GM12878 (cell line): ENCODE data around the gene GREB1.

Source experiments
- BCLAF1 ChIP-seq: fragments of 450-650 bp; IDR thresholded peaks from 2 replicates; pipeline ENCODE4 v1.6.1; 2017; ENCODE audit warnings: antibody characterized with exemption, mild to moderate bottlenecking, moderate library complexity
- CREM ChIP-seq: IDR thresholded peaks from 2 replicates; pipeline ENCODE4 v1.6.1; 2014; ENCODE audit warnings: antibody characterized with exemption, low read depth
- ETV6 ChIP-seq, 2 experiments: fragments of 450-650 bp in 1 of 2; IDR thresholded peaks in 1 of 2; conservative IDR thresholded peaks in 1 of 2; 2 replicates each; pipeline ENCODE4 v1.6.1; 2014; ENCODE audit warnings: antibody characterized with exemption in 1 of 2, borderline replicate concordance in 1 of 2, low read depth in 1 of 2, mild to moderate bottlenecking in 1 of 2, moderate library complexity in 1 of 2
- HDAC6 ChIP-seq: fragments of 200-600 bp; sonication (generic); IDR thresholded peaks from one replicate; pipeline ENCODE4 v1.8.0; 2017; ENCODE audit warnings: antibody characterized with exemption; ENCODE audit not compliant: unreplicated experiment
- MEF2A ChIP-seq: IDR thresholded peaks from 2 replicates; pipeline ENCODE4 v1.6.1; 2011; ENCODE audit warnings: low read depth, mild to moderate bottlenecking, low read length, moderate library complexity; ENCODE audit not compliant: insufficient read depth
- POLR2A ChIP-seq: IDR thresholded peaks from 2 replicates; pipeline ENCODE4 v1.6.1; 2011; ENCODE audit warnings: low read depth, mild to moderate bottlenecking, low read length
- RAD21 ChIP-seq: IDR thresholded peaks from 2 replicates; pipeline ENCODE4 v1.6.1; 2011; ENCODE audit warnings: mild to moderate bottlenecking, low read depth, low read length, moderate library complexity; ENCODE audit not compliant: insufficient read depth
- RELA ChIP-seq: fragments of 450-650 bp; IDR thresholded peaks from 2 replicates; pipeline ENCODE4 v1.8.0; 2014; ENCODE audit warnings: borderline replicate concordance; ENCODE audit not compliant: partially characterized antibody
- SIX5 ChIP-seq: IDR thresholded peaks from 2 replicates; pipeline ENCODE4 v1.6.1; 2011; ENCODE audit warnings: mild to moderate bottlenecking, low read depth, low read length, moderate library complexity; ENCODE audit not compliant: severe bottlenecking
- SMAD1 ChIP-seq: fragments of 450-650 bp; IDR thresholded peaks from 2 replicates; pipeline ENCODE4 v1.6.1; 2018; ENCODE audit warnings: mild to moderate bottlenecking, low read depth; ENCODE audit not compliant: partially characterized antibody
- ZBTB33 ChIP-seq: fragments of 450-650 bp; IDR thresholded peaks from 2 replicates; pipeline ENCODE4 v1.6.1; 2017; ENCODE audit warnings: mild to moderate bottlenecking
- TF ChIP-seq, protein P1 (sequence below): IDR thresholded peaks from 2 replicates; pipeline ENCODE4 v1.6.1; 2012; ENCODE audit warnings: mild to moderate bottlenecking, low read depth, low read length
- TF ChIP-seq, protein P2 (sequence below), 3 experiments: IDR thresholded peaks in 2 of 3; conservative IDR thresholded peaks in 1 of 3; 2 replicates each; pipeline ENCODE4 v1.5.1; 2011; ENCODE audit warnings: low read depth in 3 of 3, low read length in 3 of 3, mild to moderate bottlenecking in 3 of 3, control low read depth in 2 of 3, moderate library complexity in 2 of 3, inconsistent platforms in 1 of 3, mixed read lengths in 1 of 3; ENCODE audit not compliant: control insufficient read depth in 2 of 3, insufficient read depth in 1 of 3; ENCODE audit errors: extremely low read depth in 1 of 3

DNA sequence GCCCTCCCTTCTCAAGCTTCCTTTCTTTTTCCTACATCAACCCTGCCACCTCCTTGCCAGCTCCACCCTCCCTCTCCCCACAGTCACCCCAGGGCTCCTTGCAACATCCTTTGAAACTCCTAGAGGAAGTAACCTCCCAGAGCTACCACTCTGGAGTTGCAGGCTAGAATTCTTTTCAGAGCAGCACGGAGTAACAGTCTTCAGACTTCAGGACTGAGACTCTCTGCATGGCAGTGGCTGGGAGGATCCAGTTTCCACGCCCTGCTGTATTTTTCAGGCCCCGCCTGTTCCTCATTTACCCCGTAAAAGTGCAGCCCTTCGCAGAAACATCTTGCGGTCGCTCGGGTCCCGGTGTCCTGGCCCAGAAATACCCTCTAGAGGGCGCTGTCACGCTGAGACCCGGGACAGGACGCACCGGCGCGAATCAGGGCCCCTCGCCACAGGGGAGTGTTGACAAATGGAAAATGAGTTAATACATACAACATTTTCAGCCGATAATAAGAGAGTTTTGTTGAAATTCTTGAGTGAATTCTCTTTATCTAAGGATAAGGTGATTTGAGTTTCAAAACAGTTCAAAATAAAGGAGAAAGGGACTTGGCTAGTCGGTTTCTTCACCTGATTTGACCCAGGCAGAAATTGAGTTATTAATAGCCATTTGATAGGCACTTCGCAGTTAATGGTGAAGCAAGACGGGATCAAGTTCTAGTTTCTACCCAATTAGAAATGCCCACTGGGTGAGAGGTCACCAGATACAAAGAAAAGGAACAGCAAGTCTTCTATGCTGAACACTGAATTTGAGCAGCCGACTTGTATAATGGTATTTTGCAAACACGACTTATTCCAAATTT is 154.6 kb downstream of the GREB1 start:
- no peak for TF ChIP-seq MEF2A
- TF ChIP-seq, protein P1, sequence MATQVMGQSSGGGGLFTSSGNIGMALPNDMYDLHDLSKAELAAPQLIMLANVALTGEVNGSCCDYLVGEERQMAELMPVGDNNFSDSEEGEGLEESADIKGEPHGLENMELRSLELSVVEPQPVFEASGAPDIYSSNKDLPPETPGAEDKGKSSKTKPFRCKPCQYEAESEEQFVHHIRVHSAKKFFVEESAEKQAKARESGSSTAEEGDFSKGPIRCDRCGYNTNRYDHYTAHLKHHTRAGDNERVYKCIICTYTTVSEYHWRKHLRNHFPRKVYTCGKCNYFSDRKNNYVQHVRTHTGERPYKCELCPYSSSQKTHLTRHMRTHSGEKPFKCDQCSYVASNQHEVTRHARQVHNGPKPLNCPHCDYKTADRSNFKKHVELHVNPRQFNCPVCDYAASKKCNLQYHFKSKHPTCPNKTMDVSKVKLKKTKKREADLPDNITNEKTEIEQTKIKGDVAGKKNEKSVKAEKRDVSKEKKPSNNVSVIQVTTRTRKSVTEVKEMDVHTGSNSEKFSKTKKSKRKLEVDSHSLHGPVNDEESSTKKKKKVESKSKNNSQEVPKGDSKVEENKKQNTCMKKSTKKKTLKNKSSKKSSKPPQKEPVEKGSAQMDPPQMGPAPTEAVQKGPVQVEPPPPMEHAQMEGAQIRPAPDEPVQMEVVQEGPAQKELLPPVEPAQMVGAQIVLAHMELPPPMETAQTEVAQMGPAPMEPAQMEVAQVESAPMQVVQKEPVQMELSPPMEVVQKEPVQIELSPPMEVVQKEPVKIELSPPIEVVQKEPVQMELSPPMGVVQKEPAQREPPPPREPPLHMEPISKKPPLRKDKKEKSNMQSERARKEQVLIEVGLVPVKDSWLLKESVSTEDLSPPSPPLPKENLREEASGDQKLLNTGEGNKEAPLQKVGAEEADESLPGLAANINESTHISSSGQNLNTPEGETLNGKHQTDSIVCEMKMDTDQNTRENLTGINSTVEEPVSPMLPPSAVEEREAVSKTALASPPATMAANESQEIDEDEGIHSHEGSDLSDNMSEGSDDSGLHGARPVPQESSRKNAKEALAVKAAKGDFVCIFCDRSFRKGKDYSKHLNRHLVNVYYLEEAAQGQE = no peak
- TF ChIP-seq, protein P2, sequence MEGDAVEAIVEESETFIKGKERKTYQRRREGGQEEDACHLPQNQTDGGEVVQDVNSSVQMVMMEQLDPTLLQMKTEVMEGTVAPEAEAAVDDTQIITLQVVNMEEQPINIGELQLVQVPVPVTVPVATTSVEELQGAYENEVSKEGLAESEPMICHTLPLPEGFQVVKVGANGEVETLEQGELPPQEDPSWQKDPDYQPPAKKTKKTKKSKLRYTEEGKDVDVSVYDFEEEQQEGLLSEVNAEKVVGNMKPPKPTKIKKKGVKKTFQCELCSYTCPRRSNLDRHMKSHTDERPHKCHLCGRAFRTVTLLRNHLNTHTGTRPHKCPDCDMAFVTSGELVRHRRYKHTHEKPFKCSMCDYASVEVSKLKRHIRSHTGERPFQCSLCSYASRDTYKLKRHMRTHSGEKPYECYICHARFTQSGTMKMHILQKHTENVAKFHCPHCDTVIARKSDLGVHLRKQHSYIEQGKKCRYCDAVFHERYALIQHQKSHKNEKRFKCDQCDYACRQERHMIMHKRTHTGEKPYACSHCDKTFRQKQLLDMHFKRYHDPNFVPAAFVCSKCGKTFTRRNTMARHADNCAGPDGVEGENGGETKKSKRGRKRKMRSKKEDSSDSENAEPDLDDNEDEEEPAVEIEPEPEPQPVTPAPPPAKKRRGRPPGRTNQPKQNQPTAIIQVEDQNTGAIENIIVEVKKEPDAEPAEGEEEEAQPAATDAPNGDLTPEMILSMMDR (IDR thresholded peaks at IDR 0.05 in 2 of 3, conservative IDR thresholded peaks at IDR 0.05 in 1 of 3; ENCODE audit: control insufficient read depth in 2 of 3, extremely low read depth in 1 of 3, insufficient read depth in 1 of 3, low read depth in 3 of 3, low read length in 3 of 3) = peak; percentile 71 to 87 (median 82)
- no peak for TF ChIP-seq ZBTB33
- TF ChIP-seq BCLAF1 = no peak
- TF ChIP-seq RAD21 = peak; percentile 71
- no peak for TF ChIP-seq RELA
- no peak for TF ChIP-seq SMAD1
- no peak for TF ChIP-seq HDAC6
- TF ChIP-seq CREM = no peak
- no peak for TF ChIP-seq ETV6 (conservative IDR thresholded peaks at IDR 0.05 in 1 of 2, IDR thresholded peaks at IDR 0.05 in 1 of 2; ENCODE audit: borderline replicate concordance in 1 of 2, low read depth in 1 of 2)
- TF ChIP-seq POLR2A = no peak
- TF ChIP-seq SIX5 = no peak
